HT-29 (cell line): ENCODE data around the gene NMRK2. TPM values are rescaled to one million over a fixed set of nuclear protein-coding genes. Genes with fewer than 3 reads are reported as not detected.

ENCODE experiments used
- DNase-seq: peaks from one replicate; pipeline ENCODE4 v3.0.0-alpha.2; 2015; ENCODE audit warnings: low spot score
- small RNA-seq: library from RNA; depleted of rRNA; stranded (forward); fragments of <200 nt; gene quantifications from one replicate; pipeline ENCODE3, GENCODE V24; 2014
- total RNA-seq: library from RNA; depleted of rRNA; stranded (reverse); fragments of >200 nt; shearing (Covaris generic); gene quantifications from 2 replicates; pipeline ENCODE4 v1.2.3, GENCODE V29; 2014; rRNA removed

The NMRK2 gene
- total RNA-seq, 1 experiment from 2014 or later: not detected

- no peak for DNase-seq
Measured at GRCh38 chr19:3981736-3982681, 49.1 kb downstream of the NMRK2 start.

GRCh38 chr19:3982701-3983541, 50.1 kb downstream of the NMRK2 start:
- no peak for DNase-seq

GRCh38 chr19:3983542-3983914, 50.7 kb downstream of the NMRK2 start:
- DNase-seq: no peak

GRCh38 chr19:3983936-3984583, 51.2 kb downstream of the NMRK2 start:
- no peak for DNase-seq

GRCh38 chr19:3984584-3984907, 51.7 kb downstream of the NMRK2 start:
- DNase-seq: no peak

GRCh38 chr19:3984908-3985642, 52.2 kb downstream of the NMRK2 start, which contains the start of gene EEF2:
TSS of gene EEF2 (minus strand) at chr19:3985463. CDS start at chr19:3985380, 83 bp downstream.
- DNase-seq: peak; percentile 81

GRCh38 chr19:3985643-3986259, 52.9 kb downstream of the NMRK2 start:
- DNase-seq: no peak

GRCh38 chr19:3986260-3987041, 53.6 kb downstream of the NMRK2 start:
- peak; percentile 57 for DNase-seq

- peak; percentile 87 for DNase-seq
Measured at GRCh38 chr19:3987619-3988371, 54.9 kb downstream of the NMRK2 start.

- DNase-seq: no peak
Measured at GRCh38 chr19:3990815-3991117, 57.9 kb downstream of the NMRK2 start.

Small RNA genes lying within 50 kb of the gene (small RNA-seq; reads per million reads assigned to genes)
- gene RN7SL202P: not detected
- 13.4 reads per million, percentile 90 among the genes with 10 or more reads in this experiment for gene SNORD37

Other genes starting within 250 kb of the NMRK2 start
- gene PIP5K1C, start 232.6 kb upstream of the NMRK2 start, total RNA-seq: 18.0 and 18.9 TPM in 2 replicates
- gene TJP3, start 224.7 kb upstream of the NMRK2 start, total RNA-seq: 127 and 139 TPM in 2 replicates
- 31.4 TPM in 2 replicates for gene APBA3, start 171.4 kb upstream of the NMRK2 start, total RNA-seq
- gene MRPL54, start 170.4 kb upstream of the NMRK2 start, total RNA-seq: 50.7 and 59.5 TPM in 2 replicates
- not detected in 2 replicates for gene RAX2, start 160.8 kb upstream of the NMRK2 start, total RNA-seq
- 0.92 TPM in 1 of 2 replicates, not detected in the other for gene MATK, start 146.7 kb upstream of the NMRK2 start, total RNA-seq
- not detected in 2 replicates for gene ZFR2, start 64.0 kb upstream of the NMRK2 start, total RNA-seq
- not detected in 2 replicates for gene ATCAY, start 52.4 kb upstream of the NMRK2 start, total RNA-seq
- gene DAPK3, start 38.0 kb downstream of the NMRK2 start, total RNA-seq: 75.4 and 84.8 TPM in 2 replicates
- gene EEF2, start 52.4 kb downstream of the NMRK2 start, total RNA-seq: 2,153 and 2,165 TPM in 2 replicates
- gene PIAS4, start 74.7 kb downstream of the NMRK2 start, total RNA-seq: 40.6 and 40.8 TPM in 2 replicates
- gene ZBTB7A, start 133.8 kb downstream of the NMRK2 start, total RNA-seq: 67.4 and 72.7 TPM in 2 replicates
- gene MAP2K2, start 191.1 kb downstream of the NMRK2 start, total RNA-seq: 212 and 232 TPM in 2 replicates
- gene CREB3L3, start 220.6 kb downstream of the NMRK2 start, total RNA-seq: not detected in 2 replicates
- gene SIRT6, start 249.5 kb downstream of the NMRK2 start, total RNA-seq: 24.2 and 27.4 TPM in 2 replicates
- 0.20 and 0.89 TPM in 2 replicates for gene ANKRD24, start 249.6 kb downstream of the NMRK2 start, total RNA-seq